Upper lobe of left lung (tissue), 6 donors: ENCODE results near the gene HTRA3. TPM values are rescaled to one million over a fixed set of nuclear protein-coding genes. Genes with fewer than 3 reads are reported as not detected.
A peak's percentile ranks its signal among the peaks of the same experiment; 100 is the strongest.

Experiments used
- ATAC-seq, 2 donors: fragments of 200-7000 bp; cut with Tn5 transposase; one replicate each; pipeline ENCODE4 v1.9.1; 2022; ENCODE audit warnings: mild to moderate bottlenecking in 2 of 2, moderate library complexity in 2 of 2; ENCODE audit not compliant: low FRiP score in 2 of 2
- DNase-seq, 2 donors: peaks; one replicate each; pipeline ENCODE4 v3.0.0-alpha.2; 2019 to 2020
- H3K27ac ChIP-seq, 4 donors: fragments of 200-600 bp; sonication (generic); one replicate each; pipeline ENCODE4 v1.5.1; 2016 to 2019
- H3K27me3 ChIP-seq, 4 donors: fragments of 200-600 bp; sonication (generic); one replicate each; pipeline ENCODE4 v1.5.1; 2017 to 2019
- H3K36me3 ChIP-seq, 4 donors: fragments of 200-600 bp; sonication (generic); one replicate each; pipeline ENCODE4 v1.5.1; 2016 to 2019
- H3K4me1 ChIP-seq, 4 donors: fragments of 200-600 bp; sonication (generic); one replicate each; pipeline ENCODE4 v1.5.1; 2018 to 2019
- H3K4me3 ChIP-seq, 4 donors: fragments of 200-600 bp; sonication (generic); one replicate each; pipeline ENCODE4 v1.5.1; 2017 to 2019; ENCODE audit warnings: mild to moderate bottlenecking in 2 of 4, moderate library complexity in 1 of 4
- H3K9me3 ChIP-seq, 4 donors: fragments of 200-600 bp; sonication (generic); one replicate each; pipeline ENCODE4 v1.5.1; 2018 to 2019
- EP300 ChIP-seq, 4 donors: sonication (generic); formaldehyde crosslinking; IDR thresholded peaks; one replicate each; pipeline ENCODE4 v1.5.1; 2017; ENCODE audit warnings: antibody characterized with exemption in 4 of 4, control low read depth in 2 of 4
- POLR2A ChIP-seq, 4 donors: fragments of 450-650 bp; IDR thresholded peaks; one replicate each; pipeline ENCODE4 v1.5.1; 2016 to 2017; ENCODE audit warnings: antibody characterized with exemption in 4 of 4, mild to moderate bottlenecking in 2 of 4
- POLR2AphosphoS5 ChIP-seq, 2 donors: sonication (generic); formaldehyde crosslinking; IDR thresholded peaks; one replicate each; pipeline ENCODE4 v1.5.1; 2017; ENCODE audit warnings: antibody characterized with exemption in 2 of 2
- WGBS, 2 donors: methylation state at CpG; one replicate each; pipeline ENCODE4 v1.1.5; 2017 to 2018; 5-methylcytosine and 5-hydroxymethylcytosine counted together
- total RNA-seq, 6 donors: library from RNA; depleted of rRNA in 4 of 6; stranded (reverse); fragments of >200 nt in 4 of 6; gene quantifications; one replicate each; pipeline versions ENCODE4 v1.1.0 to v1.2.1, GENCODE V29; 2016 to 2021
- TF ChIP-seq, protein P1 (sequence below), 6 experiments: fragments of 450-650 bp in 4 of 6; fragments of 200-600 bp in 2 of 6; sonication (generic) in 2 of 6; IDR thresholded peaks; one replicate each; pipeline ENCODE4 v1.5.1; 2016 to 2019; ENCODE audit warnings: antibody characterized with exemption in 6 of 6
- donor health status: DM: no; HTN: no; CAD: no; lungs with moderate emphysema.
- donor health status: DM: no; HTN: yes; CAD: no; lungs with severe emphysema.

Gene HTRA3
- total RNA-seq, 6 donors from 2014 or later, result 5.2 to 51.1 (median 19.7) TPM

DNA sequence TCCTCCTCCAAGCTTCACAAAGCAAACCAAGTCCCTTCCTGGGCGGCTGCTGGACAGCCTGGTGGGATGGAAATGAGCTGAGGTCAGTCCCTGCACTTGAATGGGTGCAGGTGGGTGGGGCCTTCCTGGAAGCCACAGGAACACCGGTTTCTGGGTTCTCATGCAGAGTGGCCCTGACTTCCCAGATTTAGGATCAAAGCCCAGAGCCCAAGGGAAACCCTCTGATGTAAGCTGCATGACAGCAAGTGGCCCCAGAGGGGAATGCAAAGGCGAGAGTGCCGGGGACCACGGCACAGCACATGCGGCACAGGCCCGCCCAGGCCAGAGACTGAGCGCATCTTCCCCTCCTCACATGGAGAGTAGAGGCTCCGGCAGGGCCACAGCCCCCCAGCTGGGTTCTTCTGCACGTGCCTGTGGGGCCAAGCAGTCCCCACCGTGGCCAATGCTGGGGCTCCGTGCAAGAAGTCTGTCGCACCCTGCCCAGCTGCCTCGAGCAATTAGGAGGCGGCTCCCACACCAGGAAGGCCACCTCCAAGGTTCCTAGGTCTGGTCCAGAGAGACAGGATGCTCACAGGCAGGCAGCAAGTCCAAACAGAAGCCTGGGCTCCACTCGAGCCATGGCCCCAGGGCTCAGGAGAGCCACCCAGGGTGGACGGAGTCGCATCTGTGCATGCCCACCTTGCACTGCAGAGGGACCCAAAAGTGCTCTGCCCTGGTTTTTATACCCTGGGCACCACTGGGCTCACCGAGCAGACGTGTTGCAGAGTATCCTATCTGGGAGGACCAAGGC is 83.0 kb downstream of the HTRA3 start:
- peak; percentile 11 to 41 for ATAC-seq
- Histone ChIP-seq H3K4me1 (peaks cover 16 to 33% (median 26%) of the 10 kb centered on the region in 4 donors), H3K27me3 (no peaks in the 10 kb centered on the region), H3K4me3 (no peak overlapping the region), H3K36me3 (no peaks in the 10 kb centered on the region), H3K9me3 (no peaks in the 10 kb centered on the region), H3K27ac (peak overlapping the region; percentile 22 to 56 (median 36))
- WGBS, 2 donors, result 52 to 77% methylated on average over 3 to 19 of the region's 20 CpGs
- TF ChIP-seq EP300 (IDR thresholded peaks at IDR 0.05) (peak in 1 of 4 donors; percentile 38), POLR2A (IDR thresholded peaks at IDR 0.05) (no peak), POLR2AphosphoS5 (IDR thresholded peaks at IDR 0.05) (no peak)
- TF ChIP-seq, protein P1, sequence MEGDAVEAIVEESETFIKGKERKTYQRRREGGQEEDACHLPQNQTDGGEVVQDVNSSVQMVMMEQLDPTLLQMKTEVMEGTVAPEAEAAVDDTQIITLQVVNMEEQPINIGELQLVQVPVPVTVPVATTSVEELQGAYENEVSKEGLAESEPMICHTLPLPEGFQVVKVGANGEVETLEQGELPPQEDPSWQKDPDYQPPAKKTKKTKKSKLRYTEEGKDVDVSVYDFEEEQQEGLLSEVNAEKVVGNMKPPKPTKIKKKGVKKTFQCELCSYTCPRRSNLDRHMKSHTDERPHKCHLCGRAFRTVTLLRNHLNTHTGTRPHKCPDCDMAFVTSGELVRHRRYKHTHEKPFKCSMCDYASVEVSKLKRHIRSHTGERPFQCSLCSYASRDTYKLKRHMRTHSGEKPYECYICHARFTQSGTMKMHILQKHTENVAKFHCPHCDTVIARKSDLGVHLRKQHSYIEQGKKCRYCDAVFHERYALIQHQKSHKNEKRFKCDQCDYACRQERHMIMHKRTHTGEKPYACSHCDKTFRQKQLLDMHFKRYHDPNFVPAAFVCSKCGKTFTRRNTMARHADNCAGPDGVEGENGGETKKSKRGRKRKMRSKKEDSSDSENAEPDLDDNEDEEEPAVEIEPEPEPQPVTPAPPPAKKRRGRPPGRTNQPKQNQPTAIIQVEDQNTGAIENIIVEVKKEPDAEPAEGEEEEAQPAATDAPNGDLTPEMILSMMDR (IDR thresholded peaks at IDR 0.05), result no peak
- DNase-seq, result peak; percentile 62 to 66

DNA sequence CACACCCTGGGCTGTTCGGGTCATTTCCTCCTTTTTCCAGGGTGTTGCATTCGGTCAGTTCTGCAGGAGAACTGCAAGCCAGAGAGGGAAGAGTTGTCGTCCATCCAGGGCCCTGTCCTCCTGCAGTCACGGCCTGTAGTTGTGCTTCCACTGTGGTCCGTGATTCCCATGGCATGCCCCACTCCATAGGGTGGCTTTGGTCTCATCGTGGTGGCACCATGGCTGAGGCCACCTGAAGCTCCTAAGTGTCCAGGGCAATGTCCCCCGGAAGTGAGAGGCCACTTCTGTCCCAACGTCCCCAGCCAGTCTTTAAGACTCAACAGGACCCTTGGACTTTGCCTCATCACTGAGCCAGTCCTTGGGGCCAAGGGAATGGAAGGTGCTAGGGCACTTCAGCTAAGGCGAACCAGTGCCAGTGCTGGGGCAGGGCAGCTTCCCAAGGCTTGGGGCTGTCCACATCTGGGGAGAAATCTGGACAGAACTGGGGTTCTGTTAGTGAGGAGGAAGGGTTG is 83.7 kb downstream of the HTRA3 start:
- Histone ChIP-seq H3K4me1 (peaks cover 16 to 33% (median 26%) of the 10 kb centered on the region in 4 donors), H3K9me3 (no peaks in the 10 kb centered on the region), H3K36me3 (no peaks in the 10 kb centered on the region), H3K27ac (peak overlapping the region in 1 of 4 donors; percentile 14), H3K27me3 (no peaks in the 10 kb centered on the region), H3K4me3 (no peak overlapping the region)
- ATAC-seq (no peak), DNase-seq (peak in 1 of 2 donors; percentile 18)
- TF ChIP-seq POLR2A (IDR thresholded peaks at IDR 0.05), result no peak
- no peak for TF ChIP-seq EP300 (IDR thresholded peaks at IDR 0.05)
- no peak for TF ChIP-seq POLR2AphosphoS5 (IDR thresholded peaks at IDR 0.05)
- TF ChIP-seq, protein P1 (IDR thresholded peaks at IDR 0.05), result no peak
- 91 to 92% methylated on average over 4 to 9 of the region's 9 CpGs for WGBS, 2 donors

DNA sequence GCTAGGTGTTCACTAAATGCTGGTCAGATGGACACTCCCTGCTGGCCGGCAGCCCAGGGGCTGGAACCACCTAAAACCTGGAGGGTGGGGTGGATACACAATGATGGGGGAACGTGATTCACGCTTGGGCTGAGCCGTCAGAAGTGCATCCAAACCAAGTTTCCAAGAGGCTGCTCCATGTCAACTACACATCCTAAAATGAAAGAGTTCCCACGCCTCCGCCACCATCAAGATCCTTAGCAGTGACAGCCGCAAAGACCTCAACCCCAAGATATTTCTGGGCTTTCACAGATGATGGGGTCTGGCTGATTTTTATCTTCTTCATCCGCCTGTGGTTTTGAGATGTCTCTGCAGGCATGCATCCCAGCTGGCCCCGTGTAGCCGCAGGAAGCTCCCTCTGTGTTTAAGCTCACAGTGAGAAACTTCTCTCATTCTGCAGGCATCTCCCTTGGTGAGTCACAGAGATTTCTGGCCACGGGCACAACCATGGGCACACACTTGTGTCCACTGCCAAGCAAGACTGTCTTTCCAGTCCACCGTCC is 84.4 kb downstream of the HTRA3 start:
- WGBS, 2 donors, result 60 to 78% methylated on average over 9 to 12 of the region's 12 CpGs
- DNase-seq, result peak in 1 of 2 donors; percentile 19
- Histone ChIP-seq H3K4me1 (peaks cover 16 to 33% (median 26%) of the 10 kb centered on the region in 4 donors), H3K27ac (peak overlapping the region in 1 of 4 donors; percentile 14), H3K27me3 (no peaks in the 10 kb centered on the region), H3K9me3 (no peaks in the 10 kb centered on the region), H3K36me3 (no peaks in the 10 kb centered on the region), H3K4me3 (no peak overlapping the region)
- TF ChIP-seq POLR2AphosphoS5 (IDR thresholded peaks at IDR 0.05), result peak in 1 of 2 donors; percentile 32
- no peak for TF ChIP-seq POLR2A (IDR thresholded peaks at IDR 0.05)
- no peak for ATAC-seq

DNA sequence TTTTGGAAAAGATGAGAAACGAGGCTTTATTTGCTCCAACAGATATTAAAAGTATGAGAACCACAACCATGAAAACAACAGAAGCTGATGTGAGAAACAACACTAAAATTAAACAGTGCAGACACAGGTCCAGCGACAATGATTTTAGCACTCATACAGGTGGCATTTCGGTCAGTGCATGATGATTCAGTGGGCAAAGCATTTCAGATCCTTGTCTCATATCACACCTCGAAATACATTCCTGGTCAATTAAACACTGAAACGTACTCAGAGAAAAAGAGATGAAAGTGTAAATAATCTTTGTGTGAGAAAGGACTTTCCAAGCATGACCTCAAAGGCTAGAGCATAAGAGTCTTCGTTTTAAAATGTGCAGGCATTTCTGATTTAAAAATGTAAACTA is 85.8 kb downstream of the HTRA3 start:
- Histone ChIP-seq H3K9me3 (no peaks in the 10 kb centered on the region), H3K4me3 (no peak overlapping the region), H3K27me3 (no peaks in the 10 kb centered on the region), H3K27ac (no peak overlapping the region), H3K4me1 (peaks cover 16 to 33% (median 26%) of the 10 kb centered on the region in 4 donors), H3K36me3 (no peaks in the 10 kb centered on the region)
- DNase-seq (no peak), ATAC-seq (no peak)
- WGBS, 2 donors, result 62 to 72% methylated on average over 6 of the region's 6 CpGs
- no peak for TF ChIP-seq EP300 (IDR thresholded peaks at IDR 0.05)
- no peak for TF ChIP-seq POLR2AphosphoS5 (IDR thresholded peaks at IDR 0.05)
- TF ChIP-seq, protein P1 (IDR thresholded peaks at IDR 0.05), result no peak
- TF ChIP-seq POLR2A (IDR thresholded peaks at IDR 0.05), result no peak

DNA sequence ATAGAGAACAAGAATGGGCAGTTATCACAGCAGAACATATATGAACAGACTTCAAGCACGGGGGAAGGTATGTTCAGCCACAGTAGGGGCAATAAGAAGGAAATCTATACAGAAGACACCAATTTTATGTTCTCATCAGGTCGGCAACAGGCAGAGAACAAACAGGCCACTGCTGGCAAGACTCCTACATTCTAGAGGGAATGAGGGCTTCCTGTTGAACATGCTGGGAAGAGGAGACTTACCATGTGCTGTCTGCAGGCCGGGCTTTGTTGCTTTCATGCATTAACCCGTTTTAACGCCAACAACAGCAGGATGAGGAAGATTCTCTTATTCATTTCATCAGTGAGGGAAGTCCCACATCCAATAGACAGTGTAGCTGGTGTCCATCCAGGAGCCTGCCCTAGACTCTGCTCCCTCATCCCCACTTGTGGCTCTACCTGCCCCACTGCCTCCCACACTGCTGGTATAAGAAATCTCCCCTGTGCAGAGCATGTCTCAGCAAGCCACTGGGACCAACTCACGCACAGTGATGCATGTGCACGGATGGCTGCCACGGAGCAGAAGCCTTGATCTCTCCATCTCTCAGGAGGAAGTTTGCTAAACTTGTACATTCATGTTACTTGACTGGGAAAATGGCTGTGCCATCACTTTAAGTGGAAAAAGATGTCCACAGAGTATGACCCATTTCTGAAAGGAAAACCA is 86.5 kb downstream of the HTRA3 start:
- Histone ChIP-seq H3K36me3 (no peaks in the 10 kb centered on the region), H3K27me3 (no peaks in the 10 kb centered on the region), H3K9me3 (no peaks in the 10 kb centered on the region), H3K4me3 (no peak overlapping the region), H3K27ac (no peak overlapping the region), H3K4me1 (peaks cover 16 to 29% (median 25%) of the 10 kb centered on the region in 4 donors)
- 56 to 64% methylated on average over 8 of the region's 8 CpGs for WGBS, 2 donors
- ATAC-seq, result no peak
- TF ChIP-seq POLR2A (IDR thresholded peaks at IDR 0.05), result no peak
- TF ChIP-seq EP300 (IDR thresholded peaks at IDR 0.05), result no peak
- TF ChIP-seq POLR2AphosphoS5 (IDR thresholded peaks at IDR 0.05), result no peak
- TF ChIP-seq, protein P1 (IDR thresholded peaks at IDR 0.05), result no peak
- no peak for DNase-seq
